Measurements from ENCODE around the gene RALY.

DNA sequence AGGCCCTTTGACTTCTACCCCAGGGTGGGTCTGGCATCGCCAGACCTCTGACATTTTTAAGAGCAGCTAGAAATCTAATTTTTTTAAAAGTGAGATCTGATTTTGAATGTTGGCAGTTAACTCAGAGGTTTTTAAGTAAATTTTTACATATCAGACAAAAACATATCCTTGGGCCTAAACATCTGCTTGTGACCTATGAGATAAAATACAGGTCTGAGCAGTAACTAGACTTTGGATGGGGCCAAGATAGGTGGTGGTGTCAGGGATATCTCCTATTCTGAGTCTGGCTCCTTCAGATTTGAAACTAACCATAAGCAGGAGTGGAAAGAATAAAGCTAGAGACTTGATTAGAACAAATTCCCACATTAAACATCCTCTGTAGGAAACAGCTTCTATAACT lies 17.6 kb downstream of the RALY start:
- TF ChIP-seq RCOR1 (IDR thresholded peaks at IDR 0.05; ENCODE audit: insufficient replicate concordance, low read length): no peak
- TF ChIP-seq, protein P1, sequence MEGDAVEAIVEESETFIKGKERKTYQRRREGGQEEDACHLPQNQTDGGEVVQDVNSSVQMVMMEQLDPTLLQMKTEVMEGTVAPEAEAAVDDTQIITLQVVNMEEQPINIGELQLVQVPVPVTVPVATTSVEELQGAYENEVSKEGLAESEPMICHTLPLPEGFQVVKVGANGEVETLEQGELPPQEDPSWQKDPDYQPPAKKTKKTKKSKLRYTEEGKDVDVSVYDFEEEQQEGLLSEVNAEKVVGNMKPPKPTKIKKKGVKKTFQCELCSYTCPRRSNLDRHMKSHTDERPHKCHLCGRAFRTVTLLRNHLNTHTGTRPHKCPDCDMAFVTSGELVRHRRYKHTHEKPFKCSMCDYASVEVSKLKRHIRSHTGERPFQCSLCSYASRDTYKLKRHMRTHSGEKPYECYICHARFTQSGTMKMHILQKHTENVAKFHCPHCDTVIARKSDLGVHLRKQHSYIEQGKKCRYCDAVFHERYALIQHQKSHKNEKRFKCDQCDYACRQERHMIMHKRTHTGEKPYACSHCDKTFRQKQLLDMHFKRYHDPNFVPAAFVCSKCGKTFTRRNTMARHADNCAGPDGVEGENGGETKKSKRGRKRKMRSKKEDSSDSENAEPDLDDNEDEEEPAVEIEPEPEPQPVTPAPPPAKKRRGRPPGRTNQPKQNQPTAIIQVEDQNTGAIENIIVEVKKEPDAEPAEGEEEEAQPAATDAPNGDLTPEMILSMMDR (conservative IDR thresholded peaks at IDR 0.05; ENCODE audit: low read depth, low read length): no peak
- TF ChIP-seq RAD21 (IDR thresholded peaks at IDR 0.05; ENCODE audit: low read length): no peak
- no peak for TF ChIP-seq POLR2A (IDR thresholded peaks at IDR 0.05; ENCODE audit: low read depth, low read length)
- TF ChIP-seq, protein P2, sequence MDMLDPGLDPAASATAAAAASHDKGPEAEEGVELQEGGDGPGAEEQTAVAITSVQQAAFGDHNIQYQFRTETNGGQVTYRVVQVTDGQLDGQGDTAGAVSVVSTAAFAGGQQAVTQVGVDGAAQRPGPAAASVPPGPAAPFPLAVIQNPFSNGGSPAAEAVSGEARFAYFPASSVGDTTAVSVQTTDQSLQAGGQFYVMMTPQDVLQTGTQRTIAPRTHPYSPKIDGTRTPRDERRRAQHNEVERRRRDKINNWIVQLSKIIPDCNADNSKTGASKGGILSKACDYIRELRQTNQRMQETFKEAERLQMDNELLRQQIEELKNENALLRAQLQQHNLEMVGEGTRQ (IDR thresholded peaks at IDR 0.05; ENCODE audit: low read depth, low read length): no peak
- TF ChIP-seq NFE2L2 (IDR thresholded peaks at IDR 0.05; ENCODE audit: low read depth, low read length): no peak
- TF ChIP-seq MXI1 (IDR thresholded peaks at IDR 0.05; ENCODE audit: borderline replicate concordance, low read depth, low read length): no peak
- TF ChIP-seq MAZ (IDR thresholded peaks at IDR 0.05; ENCODE audit: borderline replicate concordance, low read depth, low read length): no peak
- TF ChIP-seq, protein P3, sequence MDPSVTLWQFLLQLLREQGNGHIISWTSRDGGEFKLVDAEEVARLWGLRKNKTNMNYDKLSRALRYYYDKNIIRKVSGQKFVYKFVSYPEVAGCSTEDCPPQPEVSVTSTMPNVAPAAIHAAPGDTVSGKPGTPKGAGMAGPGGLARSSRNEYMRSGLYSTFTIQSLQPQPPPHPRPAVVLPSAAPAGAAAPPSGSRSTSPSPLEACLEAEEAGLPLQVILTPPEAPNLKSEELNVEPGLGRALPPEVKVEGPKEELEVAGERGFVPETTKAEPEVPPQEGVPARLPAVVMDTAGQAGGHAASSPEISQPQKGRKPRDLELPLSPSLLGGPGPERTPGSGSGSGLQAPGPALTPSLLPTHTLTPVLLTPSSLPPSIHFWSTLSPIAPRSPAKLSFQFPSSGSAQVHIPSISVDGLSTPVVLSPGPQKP (IDR thresholded peaks at IDR 0.05; ENCODE audit: borderline replicate concordance, low read depth, low read length): no peak
- TF ChIP-seq RFX5 (IDR thresholded peaks at IDR 0.05; ENCODE audit: low read depth, low read length): no peak
- no peak for TF ChIP-seq CHD1 (IDR thresholded peaks at IDR 0.05; ENCODE audit: low read depth, low read length)
- TF ChIP-seq FOS (IDR thresholded peaks at IDR 0.05; ENCODE audit: low read depth, low read length): no peak
- TF ChIP-seq MAFK (IDR thresholded peaks at IDR 0.05; ENCODE audit: low read depth, low read length): no peak

All from IMR-90 (cell line).